Measurements from ENCODE around the gene TPTE.
"Not testable (repeated sequence)": the region's sequence is repeated elsewhere in the genome, so short reads cannot be mapped to it uniquely, and the experiment has no call there.

TPTE gene

GRCh38 chr21:10521091-10521598 lies at the start of gene TPTE:
TPTE (plus strand) TSS chr21:10521583; CDS start chr21:10538724, 17,141 bp downstream.
- no peak for DNase-seq (ENCODE audit: low read depth in 2 of 2)

- not testable (repeated sequence) for DNase-seq (ENCODE audit: low read depth in 2 of 2)
These were observed 49.4 kb upstream of the TPTE start for GRCh38 chr21:10471999-10472398.

DNA sequence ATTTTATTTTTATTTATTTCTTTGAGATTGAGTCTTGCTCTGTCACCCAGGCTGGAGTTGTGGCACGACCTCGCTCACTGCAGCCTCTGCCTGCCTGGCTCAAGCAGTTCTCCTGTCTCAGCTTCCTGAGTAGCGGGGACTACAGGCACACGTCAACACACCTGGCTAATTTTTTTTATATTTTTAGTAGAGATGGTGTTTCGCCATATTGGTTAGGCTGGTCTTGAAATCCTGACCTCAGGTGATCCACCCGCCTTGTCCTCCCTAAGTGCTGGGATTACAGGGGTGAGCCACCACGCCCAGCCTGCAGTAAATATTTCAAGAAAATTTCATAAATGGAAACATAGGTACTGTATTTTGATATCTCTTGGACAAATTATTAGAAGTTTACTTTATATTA lies 43.6 kb upstream of the TPTE start:
- not testable (repeated sequence) for DNase-seq (ENCODE audit: low read depth in 2 of 2)

- DNase-seq (ENCODE audit: low read depth in 2 of 2) = not testable (repeated sequence)
These were observed 41.5 kb upstream of the TPTE start for GRCh38 chr21:10479875-10480274.

DNA sequence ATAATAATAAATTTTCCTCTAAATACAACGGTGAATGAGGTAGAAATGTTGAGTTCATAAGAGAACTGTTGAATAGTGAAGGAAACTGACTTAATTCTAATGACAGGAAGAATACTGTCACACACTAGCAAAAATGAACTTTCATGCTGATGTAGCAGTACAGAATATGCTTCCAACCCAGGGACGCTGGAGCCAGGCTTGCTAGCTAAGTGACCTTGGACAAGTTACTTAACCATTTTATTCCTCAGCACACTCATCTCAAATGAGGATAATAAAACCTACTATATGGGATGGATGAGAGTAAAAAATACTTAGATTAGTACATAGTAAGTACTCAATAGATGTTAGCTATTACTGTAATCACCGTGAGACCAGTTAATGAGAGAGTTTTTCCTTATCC lies 36.5 kb upstream of the TPTE start:
- not testable (repeated sequence) for DNase-seq (ENCODE audit: low read depth in 2 of 2)

DNA sequence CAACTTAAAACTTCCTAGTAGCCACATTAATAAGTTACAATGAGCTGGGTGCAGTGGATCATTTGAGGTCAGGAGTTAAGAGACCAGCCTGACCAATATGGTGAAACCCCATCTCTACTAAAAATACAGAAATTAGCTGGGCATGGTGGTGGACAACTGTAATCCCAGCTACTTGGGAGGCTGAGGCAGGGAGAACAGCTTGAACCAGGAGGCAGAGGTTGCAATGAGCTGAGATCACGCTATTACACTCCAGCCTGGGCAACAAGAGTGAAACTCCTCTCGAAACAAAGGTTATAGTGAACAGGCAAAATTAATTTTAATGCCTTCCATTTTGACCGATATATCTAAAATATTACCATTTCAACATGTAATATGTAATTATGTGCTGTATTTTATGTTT lies 30.9 kb upstream of the TPTE start:
- not testable (repeated sequence) for DNase-seq (ENCODE audit: low read depth in 2 of 2)

- DNase-seq (ENCODE audit: low read depth in 2 of 2) = no peak
These were observed 10.3 kb upstream of the TPTE start for GRCh38 chr21:10511116-10511515.

GRCh38 chr21:10516889-10517288 lies 4.5 kb upstream of the TPTE start:
- DNase-seq (ENCODE audit: low read depth in 2 of 2) = not testable (repeated sequence)

DNA sequence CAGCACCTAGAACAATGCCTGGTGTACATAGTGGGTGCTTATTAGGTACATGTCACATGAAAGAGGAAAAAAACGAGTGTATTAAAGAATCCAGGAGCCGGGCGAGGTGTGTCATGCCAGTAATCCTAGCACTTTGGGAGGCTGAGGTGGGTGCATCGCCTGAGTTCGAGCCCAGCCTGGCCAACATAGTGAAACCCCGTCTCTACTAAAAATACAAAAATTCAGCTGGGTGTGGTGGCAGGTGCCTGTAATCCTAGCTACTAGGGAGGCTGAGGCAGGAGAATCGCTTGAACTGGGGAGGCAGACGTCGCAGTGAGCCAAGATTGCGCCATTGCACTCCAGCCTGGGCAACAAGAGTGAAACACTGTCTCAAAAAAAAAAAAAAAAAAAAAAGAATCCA lies 3.5 kb upstream of the TPTE start:
- not testable (repeated sequence) for DNase-seq (ENCODE audit: low read depth in 2 of 2)

- not testable (repeated sequence) for DNase-seq (ENCODE audit: low read depth in 2 of 2)
These were observed 585 bp downstream of the TPTE start for GRCh38 chr21:10521835-10522500.

GRCh38 chr21:10539956-10540355 lies 18.6 kb downstream of the TPTE start:
- no peak for DNase-seq (ENCODE audit: low read depth in 2 of 2)

DNA sequence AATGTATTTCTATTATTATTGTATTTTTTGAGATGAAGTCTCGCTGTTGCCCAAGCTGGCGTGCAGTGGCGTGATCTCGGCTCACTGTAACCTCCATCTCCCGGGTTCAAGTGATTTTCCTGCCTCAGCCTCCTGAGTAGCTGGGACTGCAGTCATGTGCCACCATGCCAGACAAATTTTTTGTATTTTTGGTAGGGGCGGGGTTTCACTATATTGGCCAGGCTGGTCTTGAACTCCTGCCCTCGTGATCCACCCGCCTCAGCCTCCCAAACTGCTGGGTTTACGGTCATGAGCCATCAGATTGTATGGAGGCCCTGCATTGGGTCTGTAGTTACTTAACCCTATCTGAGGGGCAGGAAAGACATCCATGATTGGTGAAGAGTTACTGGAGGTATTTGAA lies 23.0 kb downstream of the TPTE start:
- not testable (repeated sequence) for DNase-seq (ENCODE audit: low read depth in 2 of 2)

- DNase-seq (ENCODE audit: low read depth in 2 of 2) = not testable (repeated sequence)
These were observed 26.5 kb downstream of the TPTE start for GRCh38 chr21:10547868-10548267.

- DNase-seq (ENCODE audit: low read depth in 2 of 2) = not testable (repeated sequence)
These were observed 27.1 kb downstream of the TPTE start for GRCh38 chr21:10548331-10548954.

DNA sequence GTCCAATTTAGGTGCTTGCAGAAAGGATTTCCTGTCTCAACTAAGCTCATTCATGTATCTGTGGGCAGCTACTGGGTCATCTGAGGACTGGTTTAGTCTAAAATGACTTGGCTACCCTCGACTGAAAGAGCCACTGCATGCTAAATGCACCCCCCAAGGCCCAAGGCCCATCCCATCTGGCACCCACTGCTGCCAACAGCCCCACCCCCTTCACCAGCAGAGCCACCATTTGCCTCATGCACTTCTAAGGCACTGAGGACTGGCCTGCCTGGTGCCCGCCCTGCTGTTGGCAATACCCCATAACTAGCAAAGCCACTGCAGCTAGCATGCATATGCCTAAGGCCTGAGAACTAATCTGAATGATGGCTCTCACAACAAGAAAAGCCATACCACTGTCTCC lies 49.4 kb downstream of the TPTE start:
- not testable (repeated sequence) for DNase-seq (ENCODE audit: low read depth in 2 of 2)

- not testable (repeated sequence) for DNase-seq (ENCODE audit: low read depth in 2 of 2)
These were observed 53.3 kb downstream of the TPTE start for GRCh38 chr21:10574531-10575310.

GRCh38 chr21:10575311-10575667 lies 53.9 kb downstream of the TPTE start:
- no peak for DNase-seq (ENCODE audit: low read depth in 2 of 2)

DNA sequence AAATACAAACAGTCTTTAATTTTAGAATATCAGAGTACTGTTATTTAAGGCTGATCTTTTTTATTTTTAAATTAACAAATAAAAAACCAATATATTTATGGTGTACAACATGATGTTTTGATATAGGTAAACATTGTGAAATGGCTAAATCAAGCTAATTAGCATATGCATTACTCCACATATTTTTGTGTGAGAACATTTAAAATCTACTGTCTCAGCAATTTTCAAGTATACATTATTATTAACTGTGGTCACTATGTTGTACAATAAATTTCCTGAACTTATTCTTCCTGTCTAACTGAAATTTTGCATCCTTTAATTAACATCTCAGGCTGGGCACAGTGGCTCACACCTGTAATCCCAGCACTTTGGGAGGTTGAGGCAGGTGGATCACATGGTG lies 57.5 kb downstream of the TPTE start:
- not testable (repeated sequence) for DNase-seq (ENCODE audit: low read depth in 2 of 2)

DNA sequence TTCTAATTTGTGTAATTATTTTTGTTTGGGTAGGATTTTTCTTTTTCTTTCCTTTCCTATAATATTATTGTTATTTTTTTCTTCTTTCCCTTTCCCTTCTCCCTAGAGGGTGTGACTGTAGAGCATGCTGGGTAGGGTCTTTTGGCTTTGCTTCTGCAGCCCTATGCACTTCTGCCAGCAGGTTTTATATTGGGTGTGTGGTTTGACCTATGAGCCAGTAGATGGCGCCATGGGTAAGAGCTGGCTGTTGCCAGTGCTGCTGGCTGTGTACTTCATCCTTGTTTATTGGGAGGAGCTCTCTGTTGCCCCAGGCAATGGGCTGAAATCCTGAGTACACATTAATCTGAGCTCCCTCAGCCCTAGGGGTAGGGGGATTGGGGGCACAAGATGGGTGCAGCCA lies 67.7 kb downstream of the TPTE start:
- not testable (repeated sequence) for DNase-seq (ENCODE audit: low read depth in 2 of 2)

GRCh38 chr21:10607074-10607473 lies 85.7 kb downstream of the TPTE start:
- DNase-seq (ENCODE audit: low read depth in 2 of 2) = not testable (repeated sequence)

DNA sequence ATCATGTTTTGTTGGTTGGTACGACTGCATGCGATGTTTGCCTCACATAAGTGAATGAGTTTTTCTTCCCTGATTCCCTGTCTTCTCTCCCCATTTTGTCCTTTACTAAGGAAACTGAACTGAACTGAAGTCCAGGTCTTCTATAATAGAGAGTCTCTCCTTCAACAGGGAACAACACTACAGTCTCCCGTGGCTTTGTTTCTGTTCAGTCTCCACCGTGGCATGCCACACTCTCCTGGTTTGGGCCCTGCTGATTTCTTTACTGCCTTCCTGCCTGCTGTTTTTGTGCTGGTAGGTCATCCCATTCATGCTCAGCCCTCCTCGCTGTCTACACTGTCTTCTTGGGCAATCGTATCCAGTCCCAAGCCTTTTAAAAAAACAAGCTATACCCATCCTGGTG lies 92.9 kb downstream of the TPTE start:
- not testable (repeated sequence) for DNase-seq (ENCODE audit: low read depth in 2 of 2)

GRCh38 chr21:10616061-10616460 lies 94.7 kb downstream of the TPTE start:
- DNase-seq (ENCODE audit: low read depth in 2 of 2) = not testable (repeated sequence)

Measured in stimulated activated CD4-positive, alpha-beta T cell treated with anti-CD3 and anti-CD28 coated beads, Interleukin-1b, Interleukin-23, amount 100 ng/mL, for 1 hour (primary cell).